Panc1 (cell line): ENCODE data around the gene PFKL. TPM values are rescaled to one million over a fixed set of nuclear protein-coding genes. Genes with fewer than 3 reads are reported as not detected.

Source experiments
- ATAC-seq: fragments of 200-7000 bp; cut with Tn5 transposase; 2 replicates; pipeline ENCODE4 v1.9.1; 2020; ENCODE audit warnings: mild to moderate bottlenecking, moderate library complexity
- BruUV-seq: library from RNA; stranded (reverse); fragments of 400-500 nt; replicated peaks from 2 replicates; lab custom pipeline; 2021; lab: Mats Ljungman, UMichigan
- CTCF ChIA-PET: fragments of 300-600 bp; sonication (Branson Sonifier 250); formaldehyde crosslinking; loops from one replicate; lab custom pipeline; 2022; ENCODE audit warnings: antibody characterized with exemption; lab: Charles Lee
- POLR2A ChIA-PET: fragments of 300-600 bp; sonication (Branson Sonifier 250); formaldehyde crosslinking; loops from one replicate; lab custom pipeline; 2022; ENCODE audit warnings: antibody characterized with exemption; lab: Charles Lee
- DNase-seq: peaks from one replicate; pipeline ENCODE4 v3.0.0-alpha.2; 2010; ENCODE audit warnings: low read depth, low spot score
- H3K27ac ChIP-seq: 2 replicates; pipeline ENCODE4 v1.5.1; 2011; ENCODE audit warnings: mild to moderate bottlenecking, low read length, inconsistent platforms
- H3K27me3 ChIP-seq: fragments of 200-500 bp; sonication (Bioruptor generic); 2 replicates; pipeline ENCODE4 v1.6.0; 2014; ENCODE audit warnings: low read length, inconsistent platforms; ENCODE audit not compliant: control insufficient read depth, insufficient read depth
- H3K36me3 ChIP-seq: fragments of 200-500 bp; sonication (Bioruptor generic); 2 replicates; pipeline ENCODE4 v1.5.1; 2014; ENCODE audit warnings: inconsistent platforms, mild to moderate bottlenecking, low read length, moderate library complexity; ENCODE audit not compliant: control insufficient read depth, insufficient read depth
- H3K4me1 ChIP-seq: 2 replicates; pipeline ENCODE4 v1.5.1; 2011; ENCODE audit warnings: inconsistent platforms, mild to moderate bottlenecking, low read length, moderate library complexity; ENCODE audit not compliant: control insufficient read depth, insufficient read depth
- H3K4me3 ChIP-seq, 2 experiments: 2 replicates each; pipeline ENCODE4 v1.5.1; 2011 to 2012; ENCODE audit warnings: low read depth in 2 of 2, low read length in 2 of 2, mild to moderate bottlenecking in 2 of 2, inconsistent platforms in 1 of 2, moderate library complexity in 1 of 2
- H3K9me3 ChIP-seq: fragments of 200-500 bp; sonication (Bioruptor generic); 2 replicates; pipeline ENCODE4 v1.5.1; 2014; ENCODE audit warnings: low read depth, mild to moderate bottlenecking, inconsistent platforms, low read length, moderate library complexity; ENCODE audit not compliant: control insufficient read depth, insufficient read depth
- CTCF ChIP-seq: fragments of 450-650 bp; IDR thresholded peaks from 2 replicates; pipeline ENCODE4 v1.5.1; 2017; ENCODE audit warnings: mild to moderate bottlenecking
- POLR2AphosphoS5 ChIP-seq: IDR thresholded peaks from 2 replicates; pipeline ENCODE4 v1.6.1; 2012; ENCODE audit warnings: mild to moderate bottlenecking, low read depth, low read length, moderate library complexity
- SIN3A ChIP-seq: IDR thresholded peaks from 2 replicates; pipeline ENCODE4 v1.6.1; 2012; ENCODE audit warnings: low read depth, mild to moderate bottlenecking, low read length, moderate library complexity, borderline replicate concordance; ENCODE audit not compliant: insufficient read depth
- TCF7L2 ChIP-seq: IDR thresholded peaks from 2 replicates; pipeline ENCODE4 v1.6.1; 2011; ENCODE audit warnings: mild to moderate bottlenecking, low read depth, low read length, inconsistent platforms
- in situ Hi-C: cut with HindIII; loops from 2 replicates; pipeline ENCODE4 v1.10.0; 2016; ENCODE audit warnings: low sequenced_read_pairs, low pct_unique_long_range_greater_than_20kb
- intact Hi-C: fragments of 100-400 bp; cut with micrococcal nuclease; formaldehyde crosslinking; loops from one replicate; pipeline ENCODE4 v1.10.0; 2022; ENCODE audit not compliant: unreplicated experiment
- total RNA-seq: library from RNA; stranded (reverse); gene quantifications from one replicate; pipeline ENCODE4 v1.2.1, GENCODE V29; 2021; ENCODE audit not compliant: unreplicated experiment
- TF ChIP-seq, protein P1 (sequence below), 2 experiments: IDR thresholded peaks; 2 replicates each; pipeline ENCODE4 v1.6.1; 2011 to 2012; ENCODE audit warnings: low read depth in 2 of 2, control low read depth in 1 of 2, low read length in 1 of 2, mild to moderate bottlenecking in 1 of 2, moderate library complexity in 1 of 2; ENCODE audit not compliant: insufficient read depth in 1 of 2

PFKL gene
- total RNA-seq, 1 experiment from 2014 or later = 70.1 TPM

GRCh38 chr21:44375761-44376241 lies 75.9 kb downstream of the PFKL start:
- Histone ChIP-seq H3K36me3 (no peaks in the 10 kb centered on the region), H3K4me1 (no peaks in the 10 kb centered on the region), H3K9me3 (no peaks in the 10 kb centered on the region), H3K4me3 (no peak overlapping the region), H3K27ac (no peak overlapping the region), H3K27me3 (no peaks in the 10 kb centered on the region)
- no peak for ATAC-seq
- BruUV-seq = no TSS peak
- TF ChIP-seq TCF7L2 (no peak), CTCF (no peak), SIN3A (no peak), POLR2AphosphoS5 (no peak)
- TF ChIP-seq, protein P1, sequence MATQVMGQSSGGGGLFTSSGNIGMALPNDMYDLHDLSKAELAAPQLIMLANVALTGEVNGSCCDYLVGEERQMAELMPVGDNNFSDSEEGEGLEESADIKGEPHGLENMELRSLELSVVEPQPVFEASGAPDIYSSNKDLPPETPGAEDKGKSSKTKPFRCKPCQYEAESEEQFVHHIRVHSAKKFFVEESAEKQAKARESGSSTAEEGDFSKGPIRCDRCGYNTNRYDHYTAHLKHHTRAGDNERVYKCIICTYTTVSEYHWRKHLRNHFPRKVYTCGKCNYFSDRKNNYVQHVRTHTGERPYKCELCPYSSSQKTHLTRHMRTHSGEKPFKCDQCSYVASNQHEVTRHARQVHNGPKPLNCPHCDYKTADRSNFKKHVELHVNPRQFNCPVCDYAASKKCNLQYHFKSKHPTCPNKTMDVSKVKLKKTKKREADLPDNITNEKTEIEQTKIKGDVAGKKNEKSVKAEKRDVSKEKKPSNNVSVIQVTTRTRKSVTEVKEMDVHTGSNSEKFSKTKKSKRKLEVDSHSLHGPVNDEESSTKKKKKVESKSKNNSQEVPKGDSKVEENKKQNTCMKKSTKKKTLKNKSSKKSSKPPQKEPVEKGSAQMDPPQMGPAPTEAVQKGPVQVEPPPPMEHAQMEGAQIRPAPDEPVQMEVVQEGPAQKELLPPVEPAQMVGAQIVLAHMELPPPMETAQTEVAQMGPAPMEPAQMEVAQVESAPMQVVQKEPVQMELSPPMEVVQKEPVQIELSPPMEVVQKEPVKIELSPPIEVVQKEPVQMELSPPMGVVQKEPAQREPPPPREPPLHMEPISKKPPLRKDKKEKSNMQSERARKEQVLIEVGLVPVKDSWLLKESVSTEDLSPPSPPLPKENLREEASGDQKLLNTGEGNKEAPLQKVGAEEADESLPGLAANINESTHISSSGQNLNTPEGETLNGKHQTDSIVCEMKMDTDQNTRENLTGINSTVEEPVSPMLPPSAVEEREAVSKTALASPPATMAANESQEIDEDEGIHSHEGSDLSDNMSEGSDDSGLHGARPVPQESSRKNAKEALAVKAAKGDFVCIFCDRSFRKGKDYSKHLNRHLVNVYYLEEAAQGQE (IDR thresholded peaks at IDR 0.05; ENCODE audit: insufficient read depth in 1 of 2, low read depth in 2 of 2, low read length in 1 of 2) = no peak
- no peak for DNase-seq
- CTCF ChIA-PET = no interaction called here
- intact Hi-C loops (no loop called here), in situ Hi-C loops (no loop called here)
- POLR2A ChIA-PET = no interaction called here

GRCh38 chr21:44376606-44377005 lies 76.8 kb downstream of the PFKL start:
- H3K36me3 ChIP-seq = no peaks in the 10 kb centered on the region
- no peaks in the 10 kb centered on the region for H3K9me3 ChIP-seq
- ATAC-seq (no peak), DNase-seq (no peak)
- intact Hi-C loops = no loop called here
- no peaks in the 10 kb centered on the region for H3K4me1 ChIP-seq
- CTCF ChIA-PET = no interaction called here
- TF ChIP-seq POLR2AphosphoS5 = no peak
- TF ChIP-seq, protein P1 (IDR thresholded peaks at IDR 0.05; ENCODE audit: insufficient read depth in 1 of 2, low read depth in 2 of 2, low read length in 1 of 2) = no peak
- no peak for TF ChIP-seq SIN3A
- TF ChIP-seq TCF7L2 = no peak
- no peak for TF ChIP-seq CTCF
- no peak overlapping the region for H3K27ac ChIP-seq
- H3K27me3 ChIP-seq = no peaks in the 10 kb centered on the region
- BruUV-seq = no TSS peak
- POLR2A ChIA-PET = no interaction called here
- in situ Hi-C loops = no loop called here
- H3K4me3 ChIP-seq = no peak overlapping the region

Other genes starting within 250 kb of the PFKL start
- 6.8 TPM for gene PWP2, start 192.7 kb upstream of the PFKL start, total RNA-seq
- 10.1 TPM for gene GATD3, start 166.4 kb upstream of the PFKL start, total RNA-seq
- gene ICOSLG, start 59.1 kb upstream of the PFKL start, total RNA-seq = 5.5 TPM
- not detected for gene DNMT3L, start 38.2 kb upstream of the PFKL start, total RNA-seq
- gene AIRE, start 14.2 kb upstream of the PFKL start, total RNA-seq = not detected
- 11.8 TPM for gene CFAP410, start 39.3 kb downstream of the PFKL start, total RNA-seq
- 0.26 TPM for gene TRPM2, start 53.6 kb downstream of the PFKL start, total RNA-seq
- gene LRRC3, start 155.5 kb downstream of the PFKL start, total RNA-seq = 3.3 TPM
- gene KRTAP10-1, start 240.1 kb downstream of the PFKL start, total RNA-seq = not detected